Body of pancreas (tissue), 4 donors: ENCODE data around the gene TMEM151A. TPM values are rescaled to one million over a fixed set of nuclear protein-coding genes. Genes with fewer than 3 reads are reported as not detected.

Experiments used
- ATAC-seq: fragments of 150-250 bp; one replicate; pipeline ENCODE4 v1.9.1; 2016
- DNase-seq, 4 donors: peaks; one replicate each; pipeline ENCODE4 v3.0.0-alpha.2; 2019
- H3K27ac ChIP-seq, 4 donors: fragments of 200-600 bp; sonication (generic); 1 replicate in 3 of 4; 2 replicates in 1 of 4; pipeline versions ENCODE4 v1.5.1 to v1.6.1; 2016 to 2019; ENCODE audit warnings: mild to moderate bottlenecking in 1 of 4, mixed read lengths in 1 of 4, moderate library complexity in 1 of 4
- H3K27me3 ChIP-seq, 2 donors: fragments of 200-600 bp; sonication (generic); one replicate each; pipeline ENCODE4 v1.6.0; 2016; ENCODE audit warnings: mild to moderate bottlenecking in 1 of 2
- H3K36me3 ChIP-seq, 2 donors: fragments of 200-600 bp; sonication (generic); replicated peaks in 1 of 2; 2 replicates each; pipeline ENCODE4 v1.5.1; 2016; ENCODE audit warnings: low read depth in 2 of 2; ENCODE audit not compliant: insufficient read depth in 1 of 2
- H3K4me1 ChIP-seq: fragments of 200-600 bp; sonication (generic); one replicate; pipeline ENCODE4 v1.6.0; 2016
- H3K4me3 ChIP-seq, 2 donors: fragments of 200-600 bp; sonication (generic); 1 replicate in 1 of 2; 2 replicates in 1 of 2; pipeline ENCODE4 v1.5.1; 2016 to 2019
- H3K9me3 ChIP-seq, 3 donors: fragments of 200-600 bp; sonication (generic); 1 replicate in 2 of 3; 2 replicates in 1 of 3; pipeline ENCODE4 v1.5.1; 2016
- CTCF ChIP-seq, 7 experiments: fragments of 450-650 bp in 4 of 7; fragments of 200-600 bp in 3 of 7; sonication (generic) in 3 of 7; IDR thresholded peaks; one replicate each; pipeline ENCODE4 v1.5.1; 2016 to 2019; ENCODE audit warnings: antibody characterized with exemption in 7 of 7
- POLR2A ChIP-seq, 3 donors: fragments of 450-650 bp; IDR thresholded peaks; one replicate each; pipeline ENCODE4 v1.6.1; 2016; ENCODE audit warnings: antibody characterized with exemption in 3 of 3, mild to moderate bottlenecking in 2 of 3
- WGBS, 2 donors: methylation state at CpG; one replicate each; pipeline ENCODE4 v1.1.5; 2017; 5-methylcytosine and 5-hydroxymethylcytosine counted together
- intact Hi-C: fragments of 100-400 bp; cut with DNase I; formaldehyde crosslinking; loops from one replicate; pipeline ENCODE4 v1.15.1; 2023
- total RNA-seq, 2 donors: library from RNA; depleted of rRNA; stranded (reverse); fragments of >200 nt; gene quantifications; one replicate each; pipeline ENCODE4 v1.1.0, GENCODE V29; 2016

TMEM151A gene
- total RNA-seq, 2 donors from 2014 or later, result 1.6 to 2.1 TPM

- H3K27ac ChIP-seq, result no peak overlapping the region
- no peaks in the 10 kb centered on the region for H3K9me3 ChIP-seq
- peaks cover 0 to 2% of the 10 kb centered on the region in 2 donors for H3K36me3 ChIP-seq
- no peaks in the 10 kb centered on the region for H3K27me3 ChIP-seq
- intact Hi-C loops, result no loop called here
- peaks cover 12% of the 10 kb centered on the region for H3K4me1 ChIP-seq
- no peak for TF ChIP-seq POLR2A (IDR thresholded peaks at IDR 0.05)
- TF ChIP-seq CTCF (IDR thresholded peaks at IDR 0.05), result no peak
- WGBS, 2 donors, result 90 to 91% methylated on average over 6 of the region's 6 CpGs
- DNase-seq (no peak), ATAC-seq (no peak)
- no peak overlapping the region for H3K4me3 ChIP-seq
Measured at GRCh38 chr11:66281001-66281400, 10.7 kb upstream of the TMEM151A start.

GRCh38 chr11:66281776-66282467 lies 9.8 kb upstream of the TMEM151A start:
- intact Hi-C loops, result no loop called here
- 21 to 51% methylated on average over 4 to 19 of the region's 20 CpGs for WGBS, 2 donors
- Histone ChIP-seq H3K27me3 (no peaks in the 10 kb centered on the region), H3K4me3 (no peak overlapping the region), H3K4me1 (peaks cover 17% of the 10 kb centered on the region), H3K9me3 (no peaks in the 10 kb centered on the region), H3K36me3 (peaks cover 0 to 2% of the 10 kb centered on the region in 2 donors), H3K27ac (peak overlapping the region in 1 of 4 donors; percentile 43)
- DNase-seq (no peak), ATAC-seq (no peak)
- TF ChIP-seq POLR2A (IDR thresholded peaks at IDR 0.05) (no peak), CTCF (IDR thresholded peaks at IDR 0.05) (no peak)

GRCh38 chr11:66282468-66283455 lies 8.9 kb upstream of the TMEM151A start:
- WGBS, 2 donors, result 13 to 72% methylated on average over 6 to 35 of the region's 35 CpGs

GRCh38 chr11:66283461-66284105 lies 8.1 kb upstream of the TMEM151A start:
- WGBS, 2 donors, result 67 to 85% methylated on average over 1 to 12 of the region's 14 CpGs
- H3K27me3 ChIP-seq, result no peaks in the 10 kb centered on the region
- no peak for ATAC-seq
- H3K27ac ChIP-seq, result no peak overlapping the region
- intact Hi-C loops, result no loop called here
- no peak for DNase-seq
- H3K4me1 ChIP-seq, result peaks cover 23% of the 10 kb centered on the region
- H3K9me3 ChIP-seq, result no peaks in the 10 kb centered on the region
- TF ChIP-seq CTCF (IDR thresholded peaks at IDR 0.05), result no peak
- no peak for TF ChIP-seq POLR2A (IDR thresholded peaks at IDR 0.05)
- no peak overlapping the region for H3K4me3 ChIP-seq
- H3K36me3 ChIP-seq, result peaks cover 0 to 2% of the 10 kb centered on the region in 2 donors

More at GRCh38 chr11:66282468-66283455, 8.9 kb upstream of the TMEM151A start:
- Histone ChIP-seq H3K4me3 (no peak overlapping the region), H3K4me1 (peaks cover 18% of the 10 kb centered on the region), H3K27me3 (no peaks in the 10 kb centered on the region), H3K27ac (peak overlapping the region in 2 of 4 donors; percentile 1 to 51), H3K9me3 (no peaks in the 10 kb centered on the region), H3K36me3 (peaks cover 0 to 2% of the 10 kb centered on the region in 2 donors)
- intact Hi-C loops, result no loop called here
- ATAC-seq, result peak; percentile 88
- peak; percentile 99 to 100 (median 100) for DNase-seq
- no peak for TF ChIP-seq POLR2A (IDR thresholded peaks at IDR 0.05)
- TF ChIP-seq CTCF (IDR thresholded peaks at IDR 0.05), result peak; percentile 97 to 100 (median 98)
